ENCODE measurements around the gene SLC26A8.
A peak's percentile ranks its signal among the peaks of the same experiment; 100 is the strongest.
"Not testable (repeated sequence)": the region's sequence is repeated elsewhere in the genome, so short reads cannot be mapped to it uniquely, and the experiment has no call there.

Gene SLC26A8

GRCh38 chr6:35941170-35941569 lies 83.3 kb downstream of the SLC26A8 start:
- DNase-seq: not testable (repeated sequence)

GRCh38 chr6:35940014-35940413 lies 84.4 kb downstream of the SLC26A8 start:
- not testable (repeated sequence) for DNase-seq

- DNase-seq: not testable (repeated sequence)
Measured at GRCh38 chr6:35939259-35939658, 85.2 kb downstream of the SLC26A8 start.

DNA sequence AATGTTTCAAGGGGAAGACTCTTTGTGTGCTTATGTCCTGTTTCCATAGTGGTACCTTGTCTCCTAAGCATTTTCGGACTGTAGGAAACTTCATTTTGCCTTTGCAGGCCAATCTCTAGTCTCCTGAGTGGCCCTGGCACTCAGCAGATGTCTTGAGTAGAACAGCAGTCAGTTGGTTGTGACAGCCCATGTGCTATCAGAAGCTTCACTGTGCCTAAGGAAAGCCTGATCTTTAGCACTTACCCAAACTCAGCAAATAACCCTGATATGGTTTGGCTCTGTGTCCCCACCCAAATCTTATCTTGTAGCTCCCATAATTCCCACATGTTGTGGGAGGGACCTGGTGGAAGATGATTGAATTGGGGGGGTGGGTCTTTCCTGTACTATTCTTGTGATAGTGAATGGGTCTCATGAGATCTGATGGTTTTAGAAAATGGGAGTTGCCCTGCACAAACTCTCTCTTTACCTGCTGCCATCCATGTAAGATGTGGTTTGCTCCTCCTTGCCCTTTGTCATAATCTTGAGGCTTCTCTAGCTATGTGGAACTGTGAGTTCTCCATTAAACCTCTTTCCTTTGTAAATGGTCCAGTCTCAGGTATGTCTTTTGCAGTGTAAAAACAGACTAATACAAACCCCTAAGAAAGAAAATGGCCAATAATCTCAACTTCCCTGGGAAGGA lies 87.6 kb downstream of the SLC26A8 start:
- no peak for DNase-seq

GRCh38 chr6:35935469-35935868 lies 89.0 kb downstream of the SLC26A8 start:
- DNase-seq: no peak

DNA sequence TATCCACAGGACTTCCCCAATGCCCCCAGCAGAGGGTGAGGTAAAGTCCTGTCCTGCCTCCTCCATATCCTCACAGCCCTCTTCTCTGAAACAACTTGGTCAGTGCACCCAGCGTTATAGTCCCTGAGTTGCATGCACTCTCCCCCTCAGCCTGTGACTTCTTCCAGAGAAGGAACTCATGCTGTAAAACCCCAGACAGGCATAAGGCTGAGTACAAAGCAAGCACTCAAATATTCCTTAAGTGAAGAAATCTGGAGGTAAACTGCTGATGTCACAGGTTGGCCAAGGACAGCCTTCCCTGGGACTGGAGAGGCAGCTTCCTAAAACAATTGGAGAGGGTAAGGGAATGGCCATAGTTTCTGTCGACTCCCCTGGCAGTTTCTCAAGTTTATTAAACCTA lies 90.6 kb downstream of the SLC26A8 start:
- DNase-seq: no peak

GRCh38 chr6:35931873-35932272 lies 92.6 kb downstream of the SLC26A8 start:
- not testable (repeated sequence) for DNase-seq

DNA sequence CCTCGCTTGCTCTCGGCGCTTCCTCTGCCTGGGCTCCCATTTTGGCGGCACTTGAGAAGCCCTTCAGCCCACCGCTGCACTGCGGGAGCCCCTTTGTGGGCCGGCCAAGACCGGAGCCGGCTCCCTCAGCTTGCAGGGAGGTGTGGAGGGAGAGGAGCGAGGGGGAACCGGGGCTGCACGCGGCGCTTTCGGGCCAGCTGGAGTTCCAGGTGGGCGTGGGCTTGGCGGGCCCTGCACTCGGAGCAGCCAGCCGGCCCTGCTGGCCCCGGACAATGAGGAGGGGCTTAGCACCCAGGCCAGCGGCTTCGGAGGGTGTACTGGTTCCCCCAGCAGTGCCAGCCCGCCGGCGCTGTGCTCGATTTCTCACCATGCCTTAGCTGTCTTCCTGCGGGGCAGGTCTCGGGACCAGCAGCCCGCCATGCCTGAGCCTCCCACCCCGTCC lies 93.3 kb downstream of the SLC26A8 start:
- no peak for DNase-seq

- no peak for DNase-seq
Measured at GRCh38 chr6:35929601-35930000, 94.8 kb downstream of the SLC26A8 start.

DNA sequence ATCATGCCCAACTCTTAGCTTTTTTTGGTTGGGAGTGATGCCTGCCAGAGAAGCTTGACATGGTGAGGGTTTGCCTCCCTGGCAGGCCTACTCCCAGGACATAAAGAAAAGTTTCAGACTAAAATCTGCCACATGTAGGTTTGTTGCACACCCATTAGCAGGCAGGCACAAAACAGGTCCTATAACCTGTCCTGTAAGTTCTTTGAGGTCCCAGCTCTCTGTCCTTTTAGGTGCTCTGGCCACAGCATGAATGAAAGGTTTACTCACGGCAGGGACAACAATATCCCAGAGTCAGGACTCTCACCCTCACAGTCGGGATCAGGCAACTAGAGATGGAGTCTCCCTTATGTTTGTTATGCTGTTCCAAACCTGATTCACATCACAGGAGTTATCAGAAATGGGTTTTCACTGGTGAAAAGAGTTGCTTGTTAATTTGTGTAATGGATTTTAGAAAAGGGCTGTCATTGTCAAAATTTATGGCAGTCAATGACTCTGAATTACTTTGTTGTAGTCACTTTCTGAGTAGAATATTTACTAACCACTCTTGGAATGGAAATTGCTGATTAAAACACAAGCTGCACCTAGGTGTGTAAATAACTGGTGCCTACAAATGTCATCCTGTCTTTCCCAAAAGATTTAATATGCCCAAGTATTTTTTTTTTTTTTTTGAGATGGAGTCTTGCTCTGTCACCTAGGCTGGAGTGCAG lies 97.8 kb downstream of the SLC26A8 start:
- DNase-seq: no peak

GRCh38 chr6:35925961-35926360 lies 98.5 kb downstream of the SLC26A8 start:
- no peak for DNase-seq

- DNase-seq: no peak
Measured at GRCh38 chr6:35924146-35924545, 100.3 kb downstream of the SLC26A8 start.

GRCh38 chr6:35922139-35922554 lies 102.3 kb downstream of the SLC26A8 start:
- DNase-seq: no peak

GRCh38 chr6:35920793-35921732 lies 103.4 kb downstream of the SLC26A8 start, which contains the start of gene SRPK1:
TSS of gene SRPK1 (minus strand) at chr6:35921098. CDS start at chr6:35921056, 42 bp downstream.
- DNase-seq: peak; percentile 83 to 85

- DNase-seq: peak; percentile 59 to 64
Measured at GRCh38 chr6:35919827-35920751, 104.4 kb downstream of the SLC26A8 start.

DNA sequence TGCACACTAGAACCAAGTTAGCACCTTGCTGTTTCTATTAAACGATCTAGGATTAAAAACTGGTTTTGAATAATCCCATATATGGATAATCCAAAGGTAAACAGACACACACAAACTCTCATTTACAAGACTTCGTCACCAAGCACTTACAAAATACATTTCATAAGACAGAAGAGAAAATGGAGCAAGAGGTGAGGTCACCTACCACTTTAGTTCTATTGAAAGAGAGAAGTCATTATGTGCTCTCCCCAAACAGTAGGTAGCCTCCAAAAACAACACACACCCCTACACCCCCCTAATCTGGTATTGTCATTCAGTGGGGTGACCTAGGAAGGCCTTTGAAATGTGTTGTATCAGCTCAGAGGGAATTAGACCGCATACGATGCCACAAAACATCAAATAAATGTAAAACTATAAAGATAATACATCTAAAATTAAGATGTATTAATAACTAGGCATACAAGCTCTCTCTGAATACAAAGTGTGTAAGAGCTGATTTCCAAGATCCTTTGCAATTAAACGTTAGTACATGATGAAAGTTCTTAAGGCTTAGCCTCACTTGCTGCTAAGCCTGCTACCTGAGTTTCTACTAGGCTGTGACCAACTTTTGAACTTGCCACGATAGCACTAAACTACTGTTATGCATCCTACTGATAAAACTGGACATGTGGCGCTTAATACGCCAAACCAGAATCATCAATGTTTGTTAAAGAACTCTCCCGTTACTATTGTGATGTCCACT lies 105.2 kb downstream of the SLC26A8 start:
- no peak for DNase-seq

- not testable (repeated sequence) for DNase-seq
Measured at GRCh38 chr6:35916893-35917292, 107.5 kb downstream of the SLC26A8 start.

GRCh38 chr6:35916056-35916455 lies 108.4 kb downstream of the SLC26A8 start:
- DNase-seq: no peak

GRCh38 chr6:35914536-35914935 lies 109.9 kb downstream of the SLC26A8 start:
- DNase-seq: no peak

- DNase-seq: no peak
Measured at GRCh38 chr6:35911871-35912653, 112.4 kb downstream of the SLC26A8 start.

Measured in activated CD4-positive, alpha-beta T cell treated with anti-CD3 and anti-CD28 coated beads for 4 hours (primary cell).